ENCODE results near the gene CFDP1. TPM values are rescaled to one million over a fixed set of nuclear protein-coding genes. Genes with fewer than 3 reads are reported as not detected.

CFDP1 gene
- total RNA-seq = 50.1 and 53.6 TPM in 2 replicates

DNA sequence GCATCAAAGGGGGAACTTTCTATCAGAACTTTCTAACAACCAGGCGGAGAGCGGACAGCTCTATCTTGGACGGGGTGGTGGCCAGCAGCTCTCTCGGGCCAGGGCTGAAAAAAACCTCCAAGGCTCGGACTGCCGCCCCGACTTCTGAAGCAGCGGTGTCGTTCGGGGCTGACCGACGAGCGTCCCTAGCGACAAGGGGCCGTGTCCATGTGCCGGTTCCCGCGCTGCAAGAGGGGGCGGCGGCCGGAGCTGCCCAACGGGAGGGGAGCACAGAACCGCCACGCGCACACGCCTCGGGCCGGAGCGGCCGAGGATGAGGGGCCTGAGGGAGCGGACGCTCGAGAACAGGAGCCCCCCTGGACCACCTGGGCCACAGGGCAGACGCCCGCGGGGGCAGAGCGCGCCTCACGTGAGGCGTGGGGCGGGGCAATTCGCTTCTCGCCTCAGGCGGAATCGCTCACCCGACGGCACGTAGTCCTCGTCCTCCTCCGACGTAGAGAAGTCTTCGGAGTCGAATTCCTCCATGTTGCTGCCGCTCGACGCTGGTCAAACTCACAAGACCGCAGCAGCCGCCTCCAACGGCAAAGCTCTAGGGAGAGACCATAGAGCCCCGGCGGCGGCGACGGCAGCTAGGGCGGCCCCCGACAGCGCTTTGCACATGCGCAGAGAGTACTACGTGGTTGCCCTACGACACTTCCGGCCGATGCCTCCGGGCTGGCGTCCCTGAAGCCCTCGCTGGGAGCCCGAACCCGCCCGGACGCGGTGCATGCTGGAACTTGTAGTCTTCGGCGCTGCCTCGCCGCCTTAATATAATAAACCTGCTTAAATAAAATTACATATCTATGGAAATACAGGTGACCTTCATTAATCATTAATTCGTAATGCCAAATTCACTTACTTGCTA is at the start of gene CFDP1:
Gene CFDP1, minus strand, starts transcription at position 676 of the 904 bp plus-strand sequence. Its CDS starts 151 bp downstream, at position 525.

DNA sequence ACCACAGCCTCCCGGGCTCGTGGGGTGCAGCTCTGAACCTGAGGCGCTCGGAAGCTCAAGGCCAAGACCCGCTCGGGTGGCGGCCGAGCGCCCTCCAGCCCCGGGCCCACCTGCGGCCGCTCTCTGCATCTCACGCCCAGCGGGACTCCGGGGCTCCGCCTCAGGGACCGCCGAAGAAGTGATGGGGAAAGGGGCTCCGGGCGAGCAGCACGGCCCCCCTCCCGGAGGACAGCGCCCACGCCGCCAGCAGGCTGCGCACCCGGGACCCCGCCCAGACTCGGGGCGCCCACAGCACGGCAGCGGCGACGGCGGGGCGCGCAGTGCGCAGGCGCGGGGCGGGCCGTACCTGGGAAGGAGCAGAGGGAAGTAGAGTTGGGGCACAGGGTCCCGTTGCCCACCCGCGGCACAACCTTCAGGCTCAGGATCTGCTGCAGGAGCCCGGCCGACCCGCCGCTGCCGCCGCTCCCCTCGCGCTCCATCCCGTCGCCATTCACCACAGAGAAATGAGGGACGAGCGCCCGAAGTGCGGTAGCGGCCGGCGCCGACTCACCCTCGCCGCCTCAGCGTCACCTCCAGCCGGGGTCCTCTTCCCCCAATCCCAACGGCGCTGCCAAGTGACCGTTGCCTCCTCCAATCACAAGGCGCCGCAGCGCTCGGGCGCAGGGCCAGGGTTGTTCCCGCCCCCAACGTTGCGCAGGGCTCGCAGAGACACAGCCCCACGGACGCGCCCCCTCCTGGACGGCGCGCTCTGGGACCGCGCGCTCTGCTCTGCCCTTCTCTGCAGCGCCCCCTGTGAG is 31.0 kb upstream of the CFDP1 start, which contains the start of gene TMEM170A:
Gene TMEM170A, minus strand, starts transcription at position 568 of the 797 bp plus-strand sequence. Its CDS starts 89 bp downstream, at position 479.

DNA sequence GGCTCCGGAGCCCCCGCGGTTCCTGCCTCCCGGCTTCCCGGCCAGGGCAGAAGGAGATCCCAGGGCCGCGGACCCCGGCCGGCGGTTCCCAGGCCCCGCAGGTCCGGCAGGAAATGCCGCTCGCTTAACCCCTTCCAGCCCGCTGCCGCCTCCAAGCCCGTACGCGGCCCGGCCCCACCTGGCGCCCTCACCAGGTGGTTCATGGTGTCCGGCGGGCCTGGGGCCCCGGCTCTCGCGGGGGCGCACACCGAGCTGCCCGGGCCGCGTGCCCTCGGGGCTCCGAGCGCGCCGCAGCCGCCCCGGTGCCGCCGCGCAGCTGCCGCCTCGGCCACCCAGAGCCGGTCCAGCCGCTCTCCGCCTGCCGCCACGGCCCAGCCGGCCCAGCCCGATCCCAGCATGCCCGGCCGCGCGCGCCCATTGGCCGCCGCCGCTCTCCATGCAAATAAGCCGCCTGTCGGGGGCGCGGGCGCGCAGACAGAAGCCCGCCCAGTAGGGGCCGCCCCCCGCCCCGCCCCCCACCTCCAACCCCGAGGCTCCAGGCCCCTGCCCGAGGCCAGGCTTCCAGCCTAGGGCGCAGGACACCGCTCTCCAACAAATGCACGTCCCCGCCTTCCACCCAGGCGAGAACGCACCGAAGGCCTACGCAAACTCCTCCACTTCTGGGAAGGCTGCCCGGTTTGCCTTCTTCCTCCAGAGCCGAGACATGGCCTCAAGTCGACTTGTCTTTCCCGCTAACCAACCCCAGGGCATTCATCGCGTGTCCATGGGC is 181.8 kb downstream of the CFDP1 start, which contains the start of gene BCAR1:
Gene BCAR1, minus strand, starts transcription at position 345 of the 769 bp plus-strand sequence. Its CDS starts 142 bp downstream, at position 203.

Other genes starting within 250 kb of the CFDP1 start
- not detected in 2 replicates for gene CTRB2, start 226.3 kb downstream of the CFDP1 start, total RNA-seq
- not detected in 2 replicates for gene CTRB1, start 214.5 kb downstream of the CFDP1 start, total RNA-seq
- gene BCAR1, start 181.9 kb downstream of the CFDP1 start, total RNA-seq = 35.9 and 44.1 TPM in 2 replicates
- 9.5 and 11.9 TPM in 2 replicates for gene TMEM170A, start 31.2 kb upstream of the CFDP1 start, total RNA-seq
- 0.31 and 0.92 TPM in 2 replicates for gene CHST6, start 61.9 kb upstream of the CFDP1 start, total RNA-seq
- 0.13 TPM in 1 of 2 replicates, not detected in the other for gene CHST5, start 102.6 kb upstream of the CFDP1 start, total RNA-seq
- 12.0 and 15.5 TPM in 2 replicates for gene TMEM231, start 122.7 kb upstream of the CFDP1 start, total RNA-seq
- gene GABARAPL2, start 132.9 kb upstream of the CFDP1 start, total RNA-seq = 38.8 and 52.6 TPM in 2 replicates
- 35.8 and 57.1 TPM in 2 replicates for gene ADAT1, start 189.8 kb upstream of the CFDP1 start, total RNA-seq
- 135 and 143 TPM in 2 replicates for gene KARS1, start 214.2 kb upstream of the CFDP1 start, total RNA-seq
- gene TERF2IP, start 214.3 kb upstream of the CFDP1 start, total RNA-seq = 50.1 and 50.7 TPM in 2 replicates
- gene CPHXL2, start 243.5 kb upstream of the CFDP1 start, total RNA-seq = not detected in 2 replicates